NCI-H748 (cell line): Measurements from ENCODE around the gene SMPD4.
"Not testable (repeated sequence)": the region's sequence is repeated elsewhere in the genome, so short reads cannot be mapped to it uniquely, and the experiment has no call there.

Experiments
- DNase-seq: peaks from one replicate; lab custom pipeline; 2025; ENCODE audit not compliant: unreplicated experiment; lab: John Stamatoyannopoulos, UW

SMPD4 gene

DNA sequence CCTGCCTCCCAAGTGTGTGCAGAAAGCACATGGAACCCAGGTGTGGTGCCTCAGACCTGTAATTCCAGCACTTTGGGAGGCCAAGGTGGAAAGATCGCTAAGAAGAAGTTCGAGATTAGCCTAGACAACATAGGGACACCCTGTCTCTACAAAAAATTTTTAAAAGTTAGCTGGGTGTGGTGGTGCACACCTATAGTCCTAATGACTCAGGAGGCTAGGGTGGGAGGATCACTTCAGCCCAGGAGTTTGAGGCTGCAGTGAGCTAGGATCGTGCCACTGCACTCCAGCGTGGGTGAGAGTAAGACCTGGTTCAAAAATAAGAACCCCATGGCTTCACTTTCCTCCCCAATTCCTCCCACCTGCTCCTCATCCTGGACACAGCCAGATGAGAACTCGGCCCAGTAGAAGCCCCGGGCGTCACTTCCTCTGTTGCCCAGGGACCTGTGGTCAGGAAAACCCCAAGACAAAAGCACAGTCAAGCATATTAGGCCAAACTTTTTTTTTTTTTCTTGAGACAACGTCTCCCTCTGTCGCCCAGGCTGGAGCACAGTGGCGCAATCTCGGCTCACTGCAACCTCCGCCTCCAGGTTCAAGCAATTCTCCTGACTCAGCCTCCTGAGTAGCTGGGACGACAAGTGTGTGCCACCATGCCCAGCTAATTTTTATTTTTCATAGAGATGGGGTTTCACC, 23.4 kb downstream of the SMPD4 start:
- not testable (repeated sequence) for DNase-seq

DNA sequence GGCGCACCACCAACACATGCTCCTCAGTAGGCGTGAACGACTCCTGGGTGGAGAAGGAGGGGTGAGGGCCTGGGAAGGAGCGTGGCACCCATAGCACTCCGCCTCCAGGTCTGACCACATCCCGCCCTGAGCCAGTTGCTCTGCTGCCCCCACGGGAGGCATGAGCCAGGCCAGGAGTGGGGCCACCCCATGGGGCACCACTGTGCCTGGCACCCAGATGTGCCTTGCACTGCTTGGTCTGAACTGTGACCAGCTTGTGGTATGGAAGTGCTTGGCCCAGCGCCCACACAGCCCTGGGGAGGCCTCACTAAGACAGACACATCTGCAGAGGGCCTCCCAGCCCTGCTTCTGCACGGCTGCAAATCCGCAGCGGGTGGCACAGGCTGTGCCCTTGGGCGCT, 24.0 kb downstream of the SMPD4 start:
- DNase-seq = not testable (repeated sequence)

DNA sequence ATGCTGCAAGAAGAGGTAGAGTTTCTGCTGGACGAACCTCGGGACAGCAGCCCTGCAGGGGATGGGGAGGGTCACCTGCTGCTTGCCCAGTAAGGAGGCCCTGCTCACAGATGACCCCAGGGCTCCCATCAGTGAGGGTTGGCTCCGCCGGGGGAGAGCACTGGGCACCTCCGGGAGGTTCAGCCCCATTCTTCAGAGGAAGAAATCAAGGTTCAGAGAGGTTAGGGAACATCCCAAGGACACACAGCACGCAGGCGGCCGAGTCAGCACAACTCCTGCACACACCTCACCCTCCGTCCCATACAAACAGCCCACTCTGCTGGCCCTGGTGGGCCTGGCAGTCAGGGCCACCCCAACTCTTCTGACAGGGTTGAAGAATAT, 24.8 kb downstream of the SMPD4 start:
- no peak for DNase-seq

DNA sequence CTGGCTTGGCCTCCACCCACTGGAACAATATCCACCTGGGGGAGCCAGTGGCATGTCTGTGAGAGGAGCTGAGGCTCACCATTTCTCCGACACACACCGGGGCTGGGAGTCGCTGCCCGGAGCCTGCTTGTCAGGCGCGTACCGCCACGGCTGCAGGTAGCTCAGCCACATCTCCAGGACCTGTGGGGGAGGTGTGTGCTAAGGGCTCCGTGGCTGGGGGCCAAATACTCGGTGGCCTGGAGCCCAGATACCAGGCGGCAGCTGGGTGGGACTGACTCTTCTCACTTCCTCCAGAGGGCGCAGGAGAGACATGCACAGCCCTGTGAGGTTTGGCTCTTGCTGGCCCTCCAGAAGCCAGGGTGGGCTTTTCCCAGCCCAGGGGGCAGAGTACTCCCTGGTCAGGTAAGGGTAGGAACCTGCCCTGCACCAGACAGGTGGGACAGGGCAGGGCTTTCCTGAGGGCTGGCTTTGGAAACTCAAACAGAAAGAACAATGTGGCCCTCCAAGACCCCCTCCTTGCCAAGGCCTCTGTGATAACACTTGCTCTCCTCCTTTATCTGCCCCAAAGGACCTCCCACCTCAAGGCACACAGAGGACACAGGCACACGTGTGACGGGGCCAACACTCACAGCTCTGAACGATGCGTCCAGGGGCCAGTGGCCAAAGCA, 25.3 kb downstream of the SMPD4 start:
- peak; percentile 25 for DNase-seq

DNA sequence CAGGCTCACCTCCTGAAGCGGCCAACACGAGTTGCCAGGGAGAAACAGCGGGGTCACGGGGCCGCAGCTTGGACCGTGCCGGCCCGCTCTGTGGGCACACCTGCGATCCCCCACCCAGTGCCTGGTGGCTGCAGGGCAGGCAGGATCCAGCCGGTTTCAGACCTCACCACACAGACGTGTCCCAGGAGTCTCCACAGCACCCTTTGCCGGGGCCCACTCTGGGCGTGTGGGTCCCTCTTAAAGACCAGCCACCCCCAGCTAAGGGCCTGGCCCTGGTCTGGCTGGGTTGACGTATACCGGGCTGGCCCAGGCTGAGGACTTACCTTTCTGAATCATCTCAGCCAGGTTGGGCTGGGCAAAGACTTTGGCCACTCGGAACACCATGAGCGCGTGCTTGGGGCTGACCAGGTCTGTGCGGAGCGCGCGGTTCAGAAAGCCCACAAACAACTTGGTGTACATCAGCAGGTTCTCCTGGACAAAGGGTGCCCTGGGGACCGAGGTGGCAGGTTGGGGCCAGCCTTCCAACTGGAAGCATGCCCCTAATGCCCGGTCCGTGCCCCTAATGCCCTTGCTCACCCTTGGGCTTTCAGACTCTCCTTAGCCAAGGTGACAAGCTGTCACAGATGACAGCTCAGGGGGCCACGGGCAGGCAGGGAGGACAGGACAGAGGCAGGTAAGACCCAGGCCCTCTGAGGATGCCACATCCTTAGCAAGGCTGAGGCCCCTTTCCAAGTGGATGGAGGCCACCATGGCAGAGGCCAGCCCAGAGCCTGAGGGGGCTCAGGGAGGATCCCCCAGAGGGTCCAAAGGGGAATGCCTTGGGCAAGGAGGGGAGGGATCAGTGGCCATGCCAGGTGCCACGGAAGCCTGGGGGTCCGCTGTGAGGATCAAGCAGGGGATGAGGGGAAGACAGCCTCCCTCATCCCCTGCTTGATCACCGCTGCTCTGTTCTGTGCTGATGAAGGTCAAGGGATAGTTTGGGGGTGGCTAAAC, 26.3 kb downstream of the SMPD4 start:
- no peak for DNase-seq

DNA sequence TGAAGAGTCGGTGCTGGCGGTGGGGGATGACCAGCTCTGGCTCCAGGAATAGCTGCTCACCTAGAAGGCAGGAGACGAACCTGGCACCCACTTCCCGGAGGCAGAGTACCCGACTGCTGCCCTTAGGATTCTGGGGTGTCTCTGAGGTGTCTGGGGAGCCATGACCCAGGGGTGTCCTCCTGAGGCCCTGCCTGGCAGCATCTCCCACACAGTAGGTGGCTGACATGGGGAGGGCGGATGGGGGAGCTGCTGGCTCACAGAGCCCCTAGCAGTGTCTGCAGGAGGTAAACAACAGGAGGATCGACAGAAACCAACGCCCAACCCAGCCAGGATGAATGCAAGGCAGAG, 27.0 kb downstream of the SMPD4 start:
- not testable (repeated sequence) for DNase-seq

DNA sequence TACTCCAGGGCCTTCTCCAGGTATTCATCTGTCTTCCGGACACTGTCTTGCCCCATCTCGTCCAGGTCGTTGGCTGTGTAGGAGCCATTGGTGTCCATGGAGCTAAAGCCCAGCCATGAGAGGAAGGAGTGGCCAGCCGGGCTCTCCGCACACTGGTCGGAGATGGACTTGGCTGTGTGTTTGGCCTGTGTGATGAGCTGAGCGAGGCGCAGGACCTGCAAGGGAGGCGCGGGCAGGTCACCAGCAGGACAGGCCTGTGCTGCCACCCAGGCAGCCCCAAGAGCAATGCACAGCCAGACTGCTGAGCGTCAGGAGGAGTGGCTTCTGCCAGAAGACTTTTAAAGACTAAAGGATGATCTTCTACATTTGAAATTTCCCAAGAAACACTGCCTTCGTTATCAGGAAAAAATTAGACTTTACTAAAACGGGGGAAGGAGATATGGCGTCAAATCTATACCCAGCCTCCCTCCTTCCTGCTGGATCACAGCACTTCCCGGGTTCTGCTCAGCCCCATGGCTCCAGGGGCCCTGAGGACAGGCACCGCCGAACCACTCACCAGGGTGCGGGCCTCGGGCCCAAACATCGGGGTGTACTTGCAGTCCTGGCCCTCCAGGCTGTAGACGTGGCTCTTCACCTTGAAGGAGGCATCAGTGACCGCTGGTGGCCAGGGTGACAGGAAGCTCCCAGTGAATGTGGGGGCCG, 27.5 kb downstream of the SMPD4 start:
- not testable (repeated sequence) for DNase-seq

DNA sequence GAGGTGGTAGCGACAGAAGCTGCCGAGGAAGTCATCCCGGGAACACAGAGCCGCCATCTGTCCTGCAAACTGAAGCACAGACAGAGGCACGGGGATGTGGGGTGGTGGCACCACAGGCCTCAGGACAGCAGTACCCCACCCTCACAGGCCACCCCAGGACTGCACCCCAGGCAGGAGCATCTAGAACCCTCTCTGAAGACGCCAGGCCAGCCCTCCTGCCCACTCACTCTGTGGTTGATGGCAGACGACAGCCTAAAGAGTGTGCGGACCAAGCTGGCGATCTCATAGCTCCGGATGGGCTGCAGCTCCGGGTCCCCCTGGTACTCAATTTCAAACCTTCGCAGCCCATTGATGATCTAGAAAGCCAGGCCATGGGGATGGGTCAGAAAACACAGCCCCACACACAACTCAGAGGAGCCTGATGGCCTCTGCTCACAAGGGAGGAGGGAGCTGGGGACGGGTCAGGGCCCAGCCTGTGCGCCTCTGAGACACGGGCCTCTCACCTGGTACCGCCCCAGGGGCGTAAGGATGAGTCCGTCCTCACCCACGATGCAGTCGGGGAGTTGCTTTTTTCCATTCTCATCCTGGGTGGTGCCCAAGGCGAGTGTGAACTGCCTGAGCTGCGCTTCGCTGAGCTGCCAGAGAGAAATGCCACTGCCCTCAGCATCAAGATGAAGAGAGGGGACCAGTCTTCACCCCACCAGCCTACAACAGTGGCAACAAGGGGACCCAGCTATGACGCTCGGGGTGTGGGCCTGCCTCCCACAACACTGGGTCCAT, 28.4 kb downstream of the SMPD4 start:
- DNase-seq = no peak

DNA sequence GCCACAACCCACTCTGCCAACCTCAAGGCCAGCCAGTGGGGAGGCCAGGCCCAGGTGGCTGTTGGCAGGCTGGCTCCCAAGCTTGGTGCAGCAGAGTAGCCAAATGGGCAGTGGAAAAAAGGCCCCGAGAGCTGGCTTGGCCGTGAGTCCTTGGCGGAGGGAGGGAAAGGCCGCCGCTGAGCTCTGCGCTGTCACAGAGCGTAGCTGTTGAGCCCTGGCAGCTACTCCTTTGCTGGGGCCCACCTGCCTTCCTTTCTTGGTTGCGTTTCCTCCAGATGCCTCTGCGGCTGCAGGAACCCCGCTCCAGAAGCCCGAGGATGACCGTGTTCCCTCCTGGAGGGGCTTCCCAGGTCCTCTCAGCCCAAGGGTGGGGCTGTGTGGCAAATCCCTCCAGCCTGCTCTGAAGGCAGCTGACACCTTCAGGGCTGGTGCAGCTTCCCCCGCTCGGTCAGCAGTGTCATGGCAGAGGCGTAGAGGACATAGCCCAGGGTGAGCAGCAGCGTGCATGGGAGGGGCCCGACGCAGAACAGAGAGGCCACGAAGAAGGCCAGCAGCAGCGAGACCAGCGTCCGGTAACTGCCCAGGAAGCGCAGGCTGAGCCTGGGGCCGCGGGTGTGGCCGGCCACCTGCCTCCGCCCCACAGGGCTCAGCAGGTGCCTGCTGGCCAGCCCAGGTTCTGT, 29.1 kb downstream of the SMPD4 start:
- not testable (repeated sequence) for DNase-seq

DNA sequence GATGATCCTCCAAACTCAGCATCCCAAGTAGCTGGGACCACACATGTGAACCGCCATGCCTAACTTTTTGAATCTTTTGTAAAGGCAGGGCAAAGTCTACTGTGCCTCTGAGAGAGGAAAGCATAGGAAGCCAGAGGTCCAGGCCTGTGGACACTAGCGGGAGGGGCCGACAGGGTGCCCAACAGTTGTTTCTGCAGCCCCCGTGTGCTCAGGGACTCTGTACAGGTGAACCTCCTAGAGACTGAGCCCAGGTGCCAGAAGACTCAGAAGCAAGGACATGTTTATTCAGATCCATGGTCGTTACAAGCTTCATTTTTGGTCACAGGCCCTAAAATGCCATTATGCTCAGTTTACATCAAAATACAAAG, 30.3 kb downstream of the SMPD4 start:
- DNase-seq = not testable (repeated sequence)

DNA sequence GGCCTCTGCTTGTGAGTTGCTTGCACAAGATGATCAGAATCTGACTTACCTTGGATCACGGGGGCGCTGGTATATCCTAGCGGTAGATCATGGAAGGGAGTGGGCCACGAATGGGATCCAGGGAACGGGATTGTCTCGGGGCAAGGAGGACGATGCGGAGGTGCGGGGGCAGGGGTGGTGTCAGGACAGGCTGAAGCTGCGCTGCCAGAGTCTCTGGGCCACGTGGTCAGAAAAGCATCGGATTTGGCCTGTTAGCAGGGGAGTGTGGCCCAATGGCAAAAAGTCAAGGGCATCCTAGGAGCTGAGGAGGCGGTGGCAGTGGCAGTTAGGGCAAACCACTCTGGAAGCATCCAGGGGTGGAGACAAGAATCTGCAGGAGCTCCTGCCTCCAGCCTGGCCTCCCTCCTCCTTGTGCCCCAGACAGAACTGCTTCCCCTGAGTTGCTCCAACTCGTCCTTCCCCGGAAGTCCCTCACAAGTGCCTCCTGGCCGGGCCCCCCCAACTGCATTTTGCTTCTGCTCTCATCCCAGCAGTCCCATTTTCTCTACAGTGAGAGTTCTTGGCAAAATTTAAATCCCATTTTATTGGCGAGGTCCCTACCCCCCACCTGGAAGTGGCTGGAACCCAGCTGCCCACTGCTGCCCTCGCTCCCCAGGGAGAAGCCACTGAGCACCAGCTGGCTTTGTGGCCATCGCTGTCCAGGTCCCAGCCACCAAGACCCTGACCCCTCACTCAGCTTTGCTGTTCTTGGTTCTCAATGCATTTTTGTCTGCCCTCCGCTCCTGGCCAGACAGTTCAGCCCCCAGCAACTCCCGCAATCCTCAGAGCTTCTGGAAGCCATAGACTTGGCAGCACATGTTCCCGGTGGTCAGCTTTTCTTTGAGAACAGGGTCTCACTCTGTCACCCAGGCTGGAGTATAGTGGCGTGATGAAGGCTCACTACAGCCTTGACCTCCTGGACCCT, 30.9 kb downstream of the SMPD4 start:
- DNase-seq = no peak

DNA sequence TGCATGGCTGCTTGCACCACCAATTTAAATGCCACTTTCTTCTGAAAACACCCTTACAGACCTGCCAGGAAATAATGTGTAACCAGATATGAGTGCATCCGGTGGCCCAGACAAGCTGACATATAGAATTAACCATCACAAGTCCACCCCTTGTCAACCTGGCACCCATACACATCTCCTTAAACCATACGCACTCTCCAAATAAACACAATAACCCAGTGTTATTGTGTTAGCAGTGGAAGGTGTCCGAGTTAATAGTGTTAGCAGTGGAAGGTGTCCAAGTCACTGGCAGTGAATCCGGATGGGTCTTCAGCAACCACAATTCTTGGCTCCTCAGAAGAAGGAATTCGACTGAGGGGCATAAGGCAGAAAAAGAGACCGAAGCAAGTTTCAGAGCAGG, 32.9 kb downstream of the SMPD4 start:
- peak; percentile 2 for DNase-seq

DNA sequence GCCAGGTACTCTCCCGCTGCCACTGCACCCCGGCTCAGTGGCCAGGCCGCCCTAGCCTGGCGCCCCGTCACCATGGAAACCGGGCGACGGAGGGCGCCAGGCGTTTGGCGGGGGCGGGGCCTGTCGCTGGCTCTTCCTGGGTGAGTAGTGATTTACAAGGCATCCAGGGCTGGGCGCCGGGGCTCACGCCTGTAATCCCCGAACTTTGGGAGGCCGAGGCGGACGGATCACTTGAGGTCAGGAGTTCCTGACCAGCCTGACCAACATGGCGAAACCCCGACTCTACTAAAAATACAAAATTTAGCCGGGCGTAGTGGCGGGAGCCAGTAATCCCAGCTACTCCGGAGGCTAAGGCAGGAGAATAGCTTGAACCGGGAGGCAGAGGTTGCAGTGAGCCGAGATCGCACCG, 36.4 kb downstream of the SMPD4 start, which contains the start of gene CCDC74B:
Gene CCDC74B, minus strand, starts transcription at position 107 of the 409 bp plus-strand sequence. CDS start 116 bp downstream, outside the sequence.
- DNase-seq = peak; percentile 73

DNA sequence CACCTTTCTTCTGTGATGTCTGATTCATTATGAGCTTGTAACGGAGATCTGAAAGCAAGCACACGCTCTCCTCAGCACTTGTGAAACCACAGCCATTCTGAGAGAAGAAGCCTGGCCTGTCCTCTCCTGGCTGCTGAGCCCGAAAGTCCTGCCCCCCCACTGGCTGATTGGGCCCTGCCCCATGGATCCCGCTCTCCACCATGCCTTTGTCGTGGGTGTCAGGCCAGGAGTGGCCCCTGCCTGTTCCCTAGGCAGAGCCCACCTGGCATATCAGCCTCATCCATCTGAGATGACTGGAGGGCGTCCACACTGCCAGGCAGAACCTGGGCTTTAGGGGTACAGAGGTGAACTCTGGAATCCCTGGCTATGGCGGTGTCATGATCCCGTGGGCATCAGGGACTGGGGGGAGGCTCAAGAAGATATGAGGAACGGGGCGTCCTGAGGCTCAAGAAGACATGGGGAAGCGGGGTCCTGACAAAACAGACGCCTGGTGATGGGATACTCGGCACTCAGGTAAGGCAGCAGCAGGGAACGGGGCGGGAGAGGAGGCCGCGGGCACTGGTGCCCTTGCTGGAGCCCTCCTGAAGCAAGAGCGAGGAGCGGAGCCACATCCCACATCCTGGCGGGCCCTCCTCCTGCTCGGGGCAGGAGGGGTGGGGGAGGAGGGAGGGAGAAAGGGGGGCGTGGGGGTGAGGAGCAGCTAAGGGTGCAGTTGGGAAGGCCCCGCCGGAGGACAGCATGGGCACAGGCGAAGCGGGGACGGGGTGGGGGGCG, 37.9 kb downstream of the SMPD4 start:
- DNase-seq = not testable (repeated sequence)

DNA sequence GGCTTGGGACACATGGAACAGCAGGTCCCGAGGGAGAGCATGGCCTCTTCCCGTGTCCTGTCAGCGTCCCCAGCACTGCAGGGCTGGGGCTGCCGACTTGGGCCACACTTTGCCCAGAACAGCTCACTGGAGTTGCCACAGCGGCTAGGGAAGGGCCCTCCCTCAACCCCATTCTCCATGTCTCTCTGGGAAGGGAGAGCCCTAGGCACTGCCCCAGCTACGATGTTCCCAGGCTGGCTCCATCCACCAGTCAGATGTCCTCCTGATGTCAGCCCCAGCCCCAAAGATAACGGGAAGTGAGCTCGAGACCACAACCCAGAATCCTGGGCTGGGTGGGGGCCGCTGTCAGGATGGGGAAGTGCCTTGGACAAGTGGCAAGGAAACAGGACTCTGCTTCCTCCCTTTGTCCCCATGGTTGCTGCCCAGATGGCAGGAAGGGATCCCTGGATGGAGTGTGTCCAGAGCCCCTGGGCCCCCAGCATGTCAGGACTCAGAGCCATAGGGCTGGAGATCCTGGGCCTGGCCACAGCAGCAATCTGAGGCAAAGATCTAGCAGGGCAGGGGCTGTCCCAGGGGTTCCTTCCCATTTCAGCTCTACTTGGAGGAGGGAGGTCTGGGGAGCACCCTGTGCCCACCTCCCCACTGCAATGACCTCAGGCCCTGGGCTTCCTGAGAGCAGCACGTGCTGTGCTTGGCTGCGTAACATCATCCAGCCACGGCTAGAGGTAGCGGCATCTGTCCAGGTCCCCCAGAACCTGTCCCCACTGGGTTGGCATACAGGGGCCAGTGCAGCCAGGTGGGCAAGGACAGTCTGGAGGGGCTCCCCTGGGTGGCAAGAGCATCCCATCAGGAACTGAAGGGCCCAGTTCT, 38.8 kb downstream of the SMPD4 start:
- DNase-seq = not testable (repeated sequence)

DNA sequence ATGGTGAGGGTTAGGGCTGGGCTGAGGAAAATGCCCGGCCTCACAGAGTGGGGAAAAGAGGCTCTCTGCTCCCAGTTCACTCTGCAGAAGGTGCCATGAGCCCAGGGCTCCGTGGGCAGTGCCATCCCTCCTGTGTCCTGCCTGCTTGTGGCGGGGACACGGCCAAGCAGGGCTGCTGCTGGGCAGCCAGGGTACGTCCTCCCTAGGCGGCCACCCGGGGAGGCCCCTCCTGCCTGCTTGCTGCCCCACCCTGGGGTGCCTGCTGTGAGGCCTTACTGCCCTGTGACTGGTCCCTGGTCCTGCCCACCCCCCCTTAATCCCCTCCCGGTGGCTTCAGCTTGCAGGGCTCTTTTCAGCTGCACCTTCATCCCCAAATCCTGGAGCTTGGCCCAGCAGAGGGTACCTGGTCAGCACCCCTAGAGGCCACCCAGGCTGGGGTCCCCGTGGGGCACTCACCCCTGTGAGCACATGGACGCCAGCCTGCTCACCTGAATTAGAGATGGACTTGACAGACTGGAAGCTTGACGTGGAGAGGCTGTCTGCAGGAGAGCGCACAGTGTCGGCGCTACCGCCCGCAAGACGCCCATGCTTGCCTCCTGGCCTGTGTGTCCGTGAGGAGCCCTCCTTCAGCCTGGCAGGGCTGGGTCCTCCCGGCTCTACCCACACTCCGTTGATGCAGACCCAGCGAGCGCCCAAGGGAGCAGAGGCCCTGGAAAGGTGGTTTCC, 39.6 kb downstream of the SMPD4 start:
- not testable (repeated sequence) for DNase-seq
